Activated T-cell treated with anti-CD3 and anti-CD28 coated beads, Interleukin-2, amount 50 U/mL, for 72 hours (primary cell): ENCODE results near the gene ABHD18. TPM values are rescaled to one million over a fixed set of nuclear protein-coding genes. Genes with fewer than 3 reads are reported as not detected.
"Not testable (repeated sequence)": the region's sequence is repeated elsewhere in the genome, so short reads cannot be mapped to it uniquely, and the experiment has no call there.

ENCODE experiments used
- ATAC-seq, 2 donors: fragments of 150-1000 bp; cut with Tn5 transposase; replicated peaks in 1 of 2; 2 replicates each; pipeline ENCODE4 v1.10.0; 2021; ENCODE audit warnings: moderate library complexity in 2 of 2, mild to moderate bottlenecking in 1 of 2
- DNase-seq, 2 donors: peaks; one replicate each; pipeline ENCODE4 v3.0.0; 2021 to 2022; ENCODE audit warnings: mixed read lengths in 1 of 2
- H3K27ac Mint-ChIP-seq: one replicate; pipeline ENCODE4 v1.8.0; 2022; ENCODE audit warnings: mild to moderate bottlenecking, moderate library complexity, mixed read lengths
- H3K27me3 Mint-ChIP-seq: one replicate; pipeline ENCODE4 v1.8.0; 2022; ENCODE audit warnings: low read depth, mixed read lengths
- H3K36me3 Mint-ChIP-seq, 2 donors: one replicate each; pipeline ENCODE4 v1.8.0; 2022; ENCODE audit warnings: mixed read lengths in 2 of 2, mild to moderate bottlenecking in 1 of 2; ENCODE audit not compliant: insufficient read depth in 2 of 2
- H3K4me1 Mint-ChIP-seq: one replicate; pipeline ENCODE4 v1.8.0; 2022; ENCODE audit warnings: low read depth, mixed read lengths
- H3K4me3 Mint-ChIP-seq, 2 donors: one replicate each; pipeline ENCODE4 v1.8.0; 2022; ENCODE audit warnings: mild to moderate bottlenecking in 2 of 2, mixed read lengths in 2 of 2, moderate library complexity in 2 of 2
- H3K9me3 Mint-ChIP-seq, 2 donors: one replicate each; pipeline ENCODE4 v1.8.0; 2022; ENCODE audit warnings: mixed read lengths in 2 of 2
- total RNA-seq, 2 donors: library from RNA; stranded (reverse); gene quantifications; one replicate each; pipeline ENCODE4 v1.2.3, GENCODE V29; 2022

The ABHD18 gene
- total RNA-seq, 2 donors from 2014 or later, result 21.7 to 28.0 TPM

GRCh38 chr4:128006592-128006991 lies 41.4 kb downstream of the ABHD18 start:
- H3K4me1 Mint-ChIP-seq, result no peaks in the 10 kb centered on the region
- no peaks in the 10 kb centered on the region for H3K27me3 Mint-ChIP-seq
- no peak overlapping the region for H3K27ac Mint-ChIP-seq
- H3K4me3 Mint-ChIP-seq, result no peak overlapping the region
- H3K36me3 Mint-ChIP-seq, result peaks cover 2 to 13% of the 10 kb centered on the region in 2 donors
- no peak for DNase-seq
- ATAC-seq, result no peak
- no peaks in the 10 kb centered on the region for H3K9me3 Mint-ChIP-seq

GRCh38 chr4:128009428-128009827 lies 44.2 kb downstream of the ABHD18 start:
- no peaks in the 10 kb centered on the region for H3K27me3 Mint-ChIP-seq
- no peak overlapping the region for H3K27ac Mint-ChIP-seq
- H3K4me1 Mint-ChIP-seq, result no peaks in the 10 kb centered on the region
- no peak overlapping the region for H3K4me3 Mint-ChIP-seq
- H3K9me3 Mint-ChIP-seq, result no peaks in the 10 kb centered on the region
- ATAC-seq, result no peak
- DNase-seq, result no peak
- H3K36me3 Mint-ChIP-seq, result peaks cover 3 to 14% of the 10 kb centered on the region in 2 donors

GRCh38 chr4:128025319-128025718 lies 60.1 kb downstream of the ABHD18 start:
- Mint-ChIP-seq H3K9me3 (no peaks in the 10 kb centered on the region), H3K27me3 (no peaks in the 10 kb centered on the region), H3K27ac (peak overlapping the region; percentile 38), H3K36me3 (peaks cover 3 to 23% of the 10 kb centered on the region in 2 donors), H3K4me1 (no peaks in the 10 kb centered on the region), H3K4me3 (no peak overlapping the region)
- no peak for DNase-seq
- no peak for ATAC-seq

GRCh38 chr4:128029907-128030306 lies 64.7 kb downstream of the ABHD18 start:
- ATAC-seq, result no peak
- no peaks in the 10 kb centered on the region for H3K4me1 Mint-ChIP-seq
- no peak overlapping the region for H3K4me3 Mint-ChIP-seq
- H3K27me3 Mint-ChIP-seq, result no peaks in the 10 kb centered on the region
- H3K27ac Mint-ChIP-seq, result no peak overlapping the region
- DNase-seq, result no peak
- peaks cover 2 to 9% of the 10 kb centered on the region in 2 donors for H3K36me3 Mint-ChIP-seq
- H3K9me3 Mint-ChIP-seq, result no peaks in the 10 kb centered on the region

- Mint-ChIP-seq H3K27me3 (no peaks in the 10 kb centered on the region), H3K4me1 (no peaks in the 10 kb centered on the region), H3K9me3 (no peaks in the 10 kb centered on the region), H3K36me3 (peaks cover 2% of the 10 kb centered on the region in 2 donors), H3K27ac (no peak overlapping the region), H3K4me3 (no peak overlapping the region)
- ATAC-seq, result no peak
- DNase-seq, result no peak
Observed at GRCh38 chr4:128031756-128032384, 66.7 kb downstream of the ABHD18 start.

- no peak for ATAC-seq
- no peak overlapping the region for H3K4me3 Mint-ChIP-seq
Observed at GRCh38 chr4:128039568-128039967, 74.4 kb downstream of the ABHD18 start.

GRCh38 chr4:128047019-128047418 lies 81.8 kb downstream of the ABHD18 start:
- not testable (repeated sequence) for H3K27ac Mint-ChIP-seq, H3K4me1 Mint-ChIP-seq, ATAC-seq, H3K4me3 Mint-ChIP-seq, H3K27me3 Mint-ChIP-seq, H3K9me3 Mint-ChIP-seq, H3K36me3 Mint-ChIP-seq, DNase-seq

More at GRCh38 chr4:128039568-128039967, 74.4 kb downstream of the ABHD18 start:
- Mint-ChIP-seq H3K9me3 (no peaks in the 10 kb centered on the region), H3K27me3 (no peaks in the 10 kb centered on the region), H3K27ac (no peak overlapping the region), H3K36me3 (no peaks in the 10 kb centered on the region), H3K4me1 (no peaks in the 10 kb centered on the region)
- no peak for DNase-seq

GRCh38 chr4:128047514-128047913 lies 82.3 kb downstream of the ABHD18 start:
- ATAC-seq, H3K4me3 Mint-ChIP-seq, H3K27ac Mint-ChIP-seq, H3K36me3 Mint-ChIP-seq, H3K4me1 Mint-ChIP-seq, DNase-seq, H3K9me3 Mint-ChIP-seq, H3K27me3 Mint-ChIP-seq: not testable (repeated sequence)

GRCh38 chr4:128051229-128051628 lies 86.0 kb downstream of the ABHD18 start:
- ATAC-seq, H3K27ac Mint-ChIP-seq, H3K4me1 Mint-ChIP-seq, H3K9me3 Mint-ChIP-seq, DNase-seq, H3K27me3 Mint-ChIP-seq, H3K4me3 Mint-ChIP-seq, H3K36me3 Mint-ChIP-seq: not testable (repeated sequence)

- not testable (repeated sequence) for ATAC-seq, H3K27ac Mint-ChIP-seq, H3K27me3 Mint-ChIP-seq, H3K36me3 Mint-ChIP-seq, DNase-seq, H3K9me3 Mint-ChIP-seq, H3K4me3 Mint-ChIP-seq, H3K4me1 Mint-ChIP-seq
Observed at GRCh38 chr4:128054907-128055306, 89.7 kb downstream of the ABHD18 start.

- not testable (repeated sequence) for H3K27me3 Mint-ChIP-seq, H3K27ac Mint-ChIP-seq, H3K36me3 Mint-ChIP-seq, DNase-seq, H3K9me3 Mint-ChIP-seq, H3K4me1 Mint-ChIP-seq, H3K4me3 Mint-ChIP-seq, ATAC-seq
Observed at GRCh38 chr4:128055441-128056206, 90.4 kb downstream of the ABHD18 start.

- no peak for ATAC-seq
- no peaks in the 10 kb centered on the region for H3K9me3 Mint-ChIP-seq
- H3K4me1 Mint-ChIP-seq, result peaks cover 6% of the 10 kb centered on the region
- no peaks in the 10 kb centered on the region for H3K27me3 Mint-ChIP-seq
- no peak overlapping the region for H3K27ac Mint-ChIP-seq
- H3K36me3 Mint-ChIP-seq, result no peaks in the 10 kb centered on the region
- H3K4me3 Mint-ChIP-seq, result no peak overlapping the region
- no peak for DNase-seq
Observed at GRCh38 chr4:128056396-128056795, 91.2 kb downstream of the ABHD18 start.

- no peak for ATAC-seq
- no peaks in the 10 kb centered on the region for H3K9me3 Mint-ChIP-seq
- peak overlapping the region; percentile 85 to 91 for H3K4me3 Mint-ChIP-seq
- H3K27me3 Mint-ChIP-seq, result no peaks in the 10 kb centered on the region
- peaks cover 16% of the 10 kb centered on the region for H3K4me1 Mint-ChIP-seq
- no peak for DNase-seq
- no peaks in the 10 kb centered on the region for H3K36me3 Mint-ChIP-seq
- peak overlapping the region; percentile 96 for H3K27ac Mint-ChIP-seq
Observed at GRCh38 chr4:128060121-128060698, 95.0 kb downstream of the ABHD18 start.
